Measurements from ENCODE around the gene TSHZ1.
A peak's percentile ranks its signal among the peaks of the same experiment; 100 is the strongest.

TSHZ1 gene

DNA sequence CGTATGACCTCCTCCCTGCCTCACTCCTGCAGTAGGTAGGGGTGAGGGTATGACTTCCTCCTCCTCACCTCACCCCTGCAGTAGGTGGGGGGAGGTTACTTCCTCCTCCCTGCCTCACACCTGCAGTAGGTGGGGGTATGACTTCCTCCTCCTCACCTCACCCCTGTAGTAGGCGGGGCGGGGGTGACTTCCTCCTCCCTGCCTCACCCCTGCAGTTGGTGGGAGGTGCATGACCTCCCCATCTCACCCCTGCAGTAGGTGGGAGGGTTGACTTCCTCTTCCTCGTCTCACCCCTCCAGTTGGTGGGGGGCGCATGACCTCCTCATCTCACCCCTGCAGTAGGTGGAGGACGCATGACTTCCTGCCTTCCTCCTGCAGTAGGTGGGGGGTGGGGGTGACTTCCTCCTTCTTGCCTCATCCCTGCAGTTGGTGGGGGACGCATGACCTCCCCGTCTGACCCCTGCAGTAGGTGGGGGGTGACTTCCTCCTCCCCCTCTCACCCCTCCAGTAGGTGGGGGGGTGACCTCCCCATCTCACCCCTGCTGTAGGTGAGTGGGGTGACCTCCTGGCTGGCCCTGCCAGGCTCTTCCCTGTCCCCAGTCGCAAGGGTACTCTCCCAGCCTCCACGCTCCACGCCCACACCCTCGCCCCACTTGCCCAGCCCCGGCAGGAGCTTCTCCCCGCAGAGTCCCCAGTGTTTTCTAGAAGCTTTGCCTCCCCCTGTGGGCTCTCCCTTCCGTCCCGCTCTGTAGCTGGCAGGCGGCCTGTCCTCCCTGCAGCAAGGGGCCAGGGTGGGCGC, 39.3 kb downstream of the TSHZ1 start:
- DNase-seq, result peak; percentile 39

GRCh38 chr18:75250471-75250821, 39.8 kb downstream of the TSHZ1 start:
- no peak for DNase-seq

DNA sequence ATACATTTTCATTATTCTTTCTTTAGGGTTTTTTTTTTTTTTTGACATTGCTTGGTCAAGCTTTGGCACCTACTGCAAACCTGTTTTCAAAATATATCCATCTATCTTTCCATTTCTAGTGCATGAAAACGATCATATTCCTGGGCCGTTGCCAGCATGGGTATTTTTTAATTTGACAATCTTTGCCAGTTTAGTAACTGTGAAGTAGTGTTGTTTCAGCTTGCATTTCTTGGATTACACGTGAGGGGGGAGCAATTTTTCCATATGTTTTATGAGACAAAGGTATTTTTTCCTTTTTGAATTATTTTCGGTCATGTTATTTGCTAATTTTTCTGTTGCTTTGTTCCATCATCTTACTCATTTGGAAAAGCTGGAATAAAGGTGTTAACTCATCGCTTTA, 40.9 kb downstream of the TSHZ1 start:
- DNase-seq, result no peak

DNA sequence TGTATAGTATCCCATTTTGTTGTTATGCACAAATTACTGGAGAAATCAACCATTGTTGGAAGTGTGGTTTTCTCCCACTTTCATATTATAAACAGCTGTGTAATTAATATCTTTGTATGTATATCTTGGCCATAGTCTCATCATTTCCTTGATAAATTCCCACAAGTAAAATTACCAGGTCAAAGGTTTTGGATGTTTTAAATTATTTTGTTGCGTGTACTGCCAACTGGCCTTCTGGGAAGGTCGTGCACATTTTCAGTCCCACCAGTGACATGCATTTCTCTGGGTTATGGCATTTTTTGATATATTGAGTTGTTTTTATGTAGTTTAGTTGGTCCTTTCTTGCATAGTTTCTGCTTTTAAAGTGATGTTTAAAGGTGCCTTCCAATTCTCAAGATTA, 41.5 kb downstream of the TSHZ1 start:
- no peak for DNase-seq

GRCh38 chr18:75253043-75253442, 42.4 kb downstream of the TSHZ1 start:
- no peak for DNase-seq

- no peak for DNase-seq
Observed at GRCh38 chr18:75253784-75254183, 43.2 kb downstream of the TSHZ1 start.

GRCh38 chr18:75255094-75255493, 44.5 kb downstream of the TSHZ1 start:
- DNase-seq, result no peak

DNA sequence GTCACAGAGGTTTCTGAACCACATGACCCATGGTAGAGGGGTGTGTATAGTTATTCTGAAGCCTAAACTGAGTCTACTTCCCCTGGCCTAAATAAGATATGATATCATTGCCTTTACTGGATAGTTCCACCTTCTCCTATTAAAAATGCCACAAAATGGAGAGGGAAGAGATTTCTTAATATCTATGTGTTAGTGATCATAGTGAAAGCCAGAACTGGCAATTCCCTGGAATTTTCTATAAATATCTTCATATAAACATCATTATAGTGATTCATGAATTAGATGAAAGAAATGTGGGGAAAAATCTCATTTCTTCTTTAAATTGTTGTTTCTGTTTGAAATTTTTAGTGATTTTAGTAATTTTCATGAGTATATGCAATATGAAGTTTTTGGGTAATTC, 45.8 kb downstream of the TSHZ1 start:
- DNase-seq, result no peak

DNA sequence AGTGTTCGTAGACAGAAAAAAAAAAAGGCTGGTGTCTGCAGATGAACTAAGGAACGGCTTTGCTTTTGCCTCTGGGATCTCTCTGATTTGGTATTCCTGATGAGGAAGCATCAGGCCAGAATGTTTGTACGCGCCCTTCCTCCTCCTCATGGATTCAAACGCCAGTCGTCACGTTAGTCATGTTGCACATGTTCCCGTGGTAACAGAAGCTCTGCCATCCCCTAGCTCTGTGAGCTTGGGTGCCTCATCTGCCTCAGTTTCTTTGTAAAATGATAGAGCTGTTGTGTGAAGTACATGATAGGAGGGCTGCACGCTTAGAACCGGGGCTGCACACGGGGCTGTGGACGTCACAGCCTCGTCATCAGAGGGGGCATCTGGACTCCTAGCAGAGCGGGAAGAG, 47.0 kb downstream of the TSHZ1 start:
- DNase-seq, result no peak

- DNase-seq, result no peak
Observed at GRCh38 chr18:75261430-75262223, 51.0 kb downstream of the TSHZ1 start.

DNA sequence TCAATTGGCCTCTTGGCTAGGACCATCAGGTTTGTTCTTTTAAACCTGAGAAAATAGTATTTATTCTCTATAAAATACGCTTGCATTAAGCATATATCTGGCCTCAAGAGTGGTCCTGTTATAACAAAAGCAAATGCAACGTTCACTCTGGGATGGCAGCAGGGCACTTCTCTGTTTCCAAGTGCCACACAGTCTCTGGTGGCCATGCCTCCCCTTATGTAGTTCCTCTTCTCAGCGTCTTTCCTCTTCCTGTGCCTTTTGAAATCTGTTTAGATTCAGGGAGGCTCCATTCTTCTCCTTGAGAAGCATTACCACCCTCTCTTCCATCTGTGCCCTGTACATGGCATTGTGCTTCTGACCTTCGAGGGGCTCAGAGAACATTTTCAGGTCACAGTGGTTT, 51.9 kb downstream of the TSHZ1 start:
- DNase-seq, result no peak

- DNase-seq, result no peak
Observed at GRCh38 chr18:75264195-75264594, 53.6 kb downstream of the TSHZ1 start.

DNA sequence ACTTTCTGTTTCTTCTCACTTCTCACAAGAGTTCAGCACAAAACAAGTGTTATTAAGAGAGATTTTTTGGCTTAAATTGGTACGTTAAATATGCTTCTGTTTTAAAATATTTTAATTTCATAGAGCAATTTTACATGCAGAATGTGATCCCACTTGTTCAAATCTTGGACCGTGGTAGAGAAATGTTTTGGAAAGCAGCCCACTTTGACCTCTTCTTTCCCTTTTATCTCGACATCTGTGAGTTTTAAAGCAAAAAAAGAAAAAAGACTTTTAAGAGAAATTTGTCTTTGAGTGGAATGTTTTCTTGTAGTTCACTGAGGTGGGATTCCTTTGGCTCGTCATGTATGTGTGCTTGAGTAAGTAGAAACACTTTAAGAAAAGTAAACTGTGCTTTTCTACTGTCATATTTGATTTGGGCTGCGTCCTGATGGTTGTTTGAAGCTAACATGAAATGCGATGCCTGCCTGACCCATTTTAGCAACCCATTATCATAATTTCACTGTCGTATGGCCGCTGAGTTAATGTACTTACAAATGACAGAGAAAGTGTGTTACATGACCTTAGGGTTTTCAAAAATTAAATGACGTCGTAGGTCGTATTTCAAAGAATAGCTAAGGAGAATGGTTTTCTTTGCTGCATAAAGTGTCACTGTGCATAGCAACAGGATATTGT, 54.5 kb downstream of the TSHZ1 start:
- DNase-seq, result no peak

DNA sequence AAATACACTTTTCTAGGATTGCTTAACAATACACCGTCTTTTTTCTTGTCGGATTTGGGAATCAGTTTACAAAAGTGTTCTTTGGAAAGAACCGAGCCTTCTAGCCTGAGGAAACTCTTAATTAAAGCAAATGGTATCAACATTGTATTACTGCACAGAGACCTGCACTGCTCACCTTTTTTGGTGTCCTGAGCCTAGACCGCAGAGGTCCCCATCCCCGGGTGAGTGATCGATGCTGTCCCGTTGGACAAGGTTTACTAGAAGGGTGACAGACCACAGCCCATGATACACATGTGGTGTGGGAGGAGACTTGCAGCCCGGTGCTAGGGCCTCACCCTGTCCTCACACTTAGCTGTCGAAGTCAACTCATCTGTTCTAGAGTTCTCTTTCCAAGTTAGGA, 55.3 kb downstream of the TSHZ1 start:
- no peak for DNase-seq

GRCh38 chr18:75267643-75268363, 57.2 kb downstream of the TSHZ1 start:
- no peak for DNase-seq

GRCh38 chr18:75268364-75268646, 57.7 kb downstream of the TSHZ1 start:
- no peak for DNase-seq

DNA sequence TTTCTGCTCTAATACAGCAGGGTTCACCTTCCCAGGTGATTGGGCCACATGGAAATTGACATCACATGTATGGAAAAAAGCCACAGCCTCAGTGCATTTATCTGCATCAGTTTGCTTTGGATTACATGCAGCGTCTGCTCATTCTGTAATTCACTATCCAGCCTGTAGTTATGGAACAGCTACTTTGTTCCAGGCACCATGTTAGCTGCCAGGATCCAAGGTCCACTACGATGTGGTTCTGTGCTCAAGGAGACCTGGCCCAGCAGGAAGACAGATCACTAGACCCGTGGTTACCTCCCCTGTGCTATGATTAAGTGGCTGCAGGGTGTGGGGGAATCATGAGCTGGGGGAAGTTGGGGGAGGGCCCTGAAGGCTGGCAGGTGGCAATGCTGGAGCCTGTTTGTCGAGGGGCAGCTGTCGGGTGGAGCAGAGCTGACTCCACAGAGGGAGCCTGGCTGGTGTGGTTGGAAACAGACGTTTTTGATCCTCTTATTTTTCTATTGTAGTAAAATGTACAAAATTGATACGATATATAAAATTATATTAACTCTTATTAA, 58.6 kb downstream of the TSHZ1 start:
- no peak for DNase-seq

- no peak for DNase-seq
Observed at GRCh38 chr18:75269696-75270095, 59.1 kb downstream of the TSHZ1 start.

GRCh38 chr18:75271952-75272351, 61.4 kb downstream of the TSHZ1 start:
- no peak for DNase-seq

DNA sequence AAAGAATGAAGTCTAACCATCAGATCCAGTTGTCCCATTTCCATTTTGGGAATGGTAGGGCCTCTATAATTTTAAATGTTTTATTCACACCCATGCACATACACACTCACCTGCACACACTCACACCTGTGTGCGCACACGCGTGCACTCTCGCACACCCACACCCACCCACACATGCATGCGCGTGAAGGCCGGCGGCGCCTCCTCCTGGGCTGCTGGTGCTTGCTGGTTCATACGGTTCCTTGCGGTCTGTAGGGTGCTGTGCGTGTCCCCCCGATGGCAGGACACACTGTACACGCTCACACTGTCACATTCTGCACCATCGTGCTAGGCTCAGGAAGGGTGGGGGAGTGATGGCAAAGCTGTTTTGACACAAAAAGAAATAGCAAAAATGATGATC, 63.2 kb downstream of the TSHZ1 start:
- no peak for DNase-seq

DNA sequence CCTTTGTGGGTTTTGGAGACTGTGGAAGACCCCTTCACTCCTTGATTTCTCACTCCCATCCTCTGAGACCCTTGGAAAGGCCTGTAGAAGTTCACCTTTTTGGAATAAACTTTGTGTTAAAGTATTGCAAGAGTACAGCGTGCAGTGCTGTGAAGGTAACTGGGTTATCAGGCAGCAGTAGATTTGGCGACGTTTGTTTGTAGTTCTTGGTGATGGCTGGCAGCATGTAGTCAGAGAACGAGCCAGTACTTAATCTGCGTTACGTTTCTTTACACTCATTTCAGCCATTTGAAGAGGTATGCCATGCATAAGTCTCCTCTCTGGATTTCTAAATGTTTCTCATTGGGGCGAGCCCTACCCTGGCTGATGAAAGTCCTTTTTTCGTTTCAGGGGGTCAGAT, 64.6 kb downstream of the TSHZ1 start:
- no peak for DNase-seq

GRCh38 chr18:75276818-75277609, 66.4 kb downstream of the TSHZ1 start:
- no peak for DNase-seq

GRCh38 chr18:75277610-75277928, 67.0 kb downstream of the TSHZ1 start:
- no peak for DNase-seq

All from CD4-positive, alpha-beta T cell treated with Interleukin-15 for 1 hour (primary cell).